ENCODE measurements around the gene DDAH1. TPM values are rescaled to one million over a fixed set of nuclear protein-coding genes. Genes with fewer than 3 reads are reported as not detected.

DDAH1 gene
- total RNA-seq, 1 experiment from 2014 or later: 65.9 TPM

DNA sequence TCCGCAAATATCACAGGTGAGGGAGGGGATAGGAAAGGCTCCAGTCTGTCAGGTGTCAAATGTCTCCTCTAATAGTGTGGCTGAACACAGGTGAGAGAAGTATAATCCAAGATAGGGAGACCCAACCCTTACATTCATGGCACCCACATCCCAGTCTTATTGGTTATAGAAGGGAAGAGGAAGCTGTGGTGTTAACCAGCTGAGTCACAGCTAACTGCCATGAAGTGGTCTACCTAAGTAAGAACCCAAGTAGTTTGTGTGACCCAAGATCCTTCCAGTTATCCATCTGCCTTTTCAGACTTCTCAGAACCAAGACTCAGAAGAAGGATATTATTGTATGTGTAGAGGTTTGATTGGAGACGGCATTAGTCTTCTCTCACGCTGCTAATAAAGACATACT lies 37.1 kb downstream of the DDAH1 start:
- peaks cover 48% of the 10 kb centered on the region for H3K79me2 ChIP-seq (ENCODE audit: low read length)
- ATAC-seq: no peak

DNA sequence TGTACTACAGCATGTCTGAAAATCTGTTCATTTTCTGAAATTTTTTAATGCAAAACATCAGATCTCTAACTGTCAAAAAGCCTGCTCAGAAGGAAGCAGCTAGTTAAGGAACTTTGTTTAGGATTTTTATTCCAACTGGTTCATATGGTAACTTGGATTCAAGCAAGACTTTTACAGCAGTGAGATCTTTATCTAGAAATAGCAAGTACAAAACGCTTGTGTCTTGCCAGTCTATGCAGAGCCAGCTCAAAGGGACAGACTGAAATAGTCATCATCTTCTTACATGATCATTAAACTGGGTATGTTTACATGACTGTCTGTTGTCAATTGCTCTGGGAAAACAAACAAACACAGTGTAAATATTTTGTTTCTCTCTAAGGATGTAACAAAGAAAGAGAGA lies 37.6 kb downstream of the DDAH1 start:
- no peaks in the 10 kb centered on the region for H3K4me1 ChIP-seq (ENCODE audit: insufficient read depth, low read length)
- no peaks in the 10 kb centered on the region for H3K27me3 ChIP-seq (ENCODE audit: low read length)
- H3K9me3 ChIP-seq (ENCODE audit: low read length): no peaks in the 10 kb centered on the region
- TF ChIP-seq EZH2phosphoT487 (IDR thresholded peaks at IDR 0.05; ENCODE audit: borderline replicate concordance, low read length) (no peak), EZH2 (IDR thresholded peaks at IDR 0.05; ENCODE audit: low read length, unreplicated experiment) (no peak)
- TF ChIP-seq, protein P1, sequence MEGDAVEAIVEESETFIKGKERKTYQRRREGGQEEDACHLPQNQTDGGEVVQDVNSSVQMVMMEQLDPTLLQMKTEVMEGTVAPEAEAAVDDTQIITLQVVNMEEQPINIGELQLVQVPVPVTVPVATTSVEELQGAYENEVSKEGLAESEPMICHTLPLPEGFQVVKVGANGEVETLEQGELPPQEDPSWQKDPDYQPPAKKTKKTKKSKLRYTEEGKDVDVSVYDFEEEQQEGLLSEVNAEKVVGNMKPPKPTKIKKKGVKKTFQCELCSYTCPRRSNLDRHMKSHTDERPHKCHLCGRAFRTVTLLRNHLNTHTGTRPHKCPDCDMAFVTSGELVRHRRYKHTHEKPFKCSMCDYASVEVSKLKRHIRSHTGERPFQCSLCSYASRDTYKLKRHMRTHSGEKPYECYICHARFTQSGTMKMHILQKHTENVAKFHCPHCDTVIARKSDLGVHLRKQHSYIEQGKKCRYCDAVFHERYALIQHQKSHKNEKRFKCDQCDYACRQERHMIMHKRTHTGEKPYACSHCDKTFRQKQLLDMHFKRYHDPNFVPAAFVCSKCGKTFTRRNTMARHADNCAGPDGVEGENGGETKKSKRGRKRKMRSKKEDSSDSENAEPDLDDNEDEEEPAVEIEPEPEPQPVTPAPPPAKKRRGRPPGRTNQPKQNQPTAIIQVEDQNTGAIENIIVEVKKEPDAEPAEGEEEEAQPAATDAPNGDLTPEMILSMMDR (conservative IDR thresholded peaks at IDR 0.05; ENCODE audit: low read depth, low read length): no peak
- H3K36me3 ChIP-seq (ENCODE audit: low read depth, low read length): no peaks in the 10 kb centered on the region
- H3K4me3 ChIP-seq (ENCODE audit: low read length): no peak overlapping the region
- no peak for ATAC-seq
- intact Hi-C loops (cut with micrococcal nuclease): no loop called here
- no peak for DNase-seq
- H3K9me2 ChIP-seq (replicated peaks; ENCODE audit: low read length): no peaks in the 10 kb centered on the region
- no peaks in the 10 kb centered on the region for H3F3A ChIP-seq (ENCODE audit: low read length, unreplicated experiment)
- H3K9ac ChIP-seq (ENCODE audit: low read length): no peak overlapping the region
- ChIA-PET CTCF (no interaction called here), POLR2A (ENCODE audit: unreplicated experiment) (no interaction called here)
- H2AFZ ChIP-seq (ENCODE audit: low read length): no peak overlapping the region
- no TSS peak for BruUV-seq (replicated peaks)
- H3K79me2 ChIP-seq (ENCODE audit: low read length): peaks cover 42% of the 10 kb centered on the region
- no peak overlapping the region for H3K27ac ChIP-seq (ENCODE audit: low read length)
- no peaks in the 10 kb centered on the region for H4K20me1 ChIP-seq (ENCODE audit: low read length)
- H3K4me2 ChIP-seq (ENCODE audit: low read length): no peak overlapping the region

More for the DNA sequence above, 37.1 kb downstream of the DDAH1 start:
- H2AFZ ChIP-seq (ENCODE audit: low read length): no peak overlapping the region
- no peaks in the 10 kb centered on the region for H3K9me3 ChIP-seq (ENCODE audit: low read length)
- H4K20me1 ChIP-seq (ENCODE audit: low read length): no peaks in the 10 kb centered on the region
- no peaks in the 10 kb centered on the region for H3K9me2 ChIP-seq (replicated peaks; ENCODE audit: low read length)
- CTCF ChIA-PET: no interaction called here
- H3K27me3 ChIP-seq (ENCODE audit: low read length): no peaks in the 10 kb centered on the region
- H3K4me3 ChIP-seq (ENCODE audit: low read length): no peak overlapping the region
- H3K4me1 ChIP-seq (ENCODE audit: insufficient read depth, low read length): no peaks in the 10 kb centered on the region
- no peak overlapping the region for H3K9ac ChIP-seq (ENCODE audit: low read length)
- intact Hi-C loops (cut with micrococcal nuclease): no loop called here
- POLR2A ChIA-PET (ENCODE audit: unreplicated experiment): no interaction called here
- BruUV-seq (replicated peaks): no TSS peak
- TF ChIP-seq, protein P1 (conservative IDR thresholded peaks at IDR 0.05; ENCODE audit: low read depth, low read length): no peak
- TF ChIP-seq EZH2phosphoT487 (IDR thresholded peaks at IDR 0.05; ENCODE audit: borderline replicate concordance, low read length) (no peak), EZH2 (IDR thresholded peaks at IDR 0.05; ENCODE audit: low read length, unreplicated experiment) (no peak)
- no peak overlapping the region for H3K4me2 ChIP-seq (ENCODE audit: low read length)
- H3K27ac ChIP-seq (ENCODE audit: low read length): no peak overlapping the region
- no peak for DNase-seq
- no peaks in the 10 kb centered on the region for H3K36me3 ChIP-seq (ENCODE audit: low read depth, low read length)
- no peaks in the 10 kb centered on the region for H3F3A ChIP-seq (ENCODE audit: low read length, unreplicated experiment)

DNA sequence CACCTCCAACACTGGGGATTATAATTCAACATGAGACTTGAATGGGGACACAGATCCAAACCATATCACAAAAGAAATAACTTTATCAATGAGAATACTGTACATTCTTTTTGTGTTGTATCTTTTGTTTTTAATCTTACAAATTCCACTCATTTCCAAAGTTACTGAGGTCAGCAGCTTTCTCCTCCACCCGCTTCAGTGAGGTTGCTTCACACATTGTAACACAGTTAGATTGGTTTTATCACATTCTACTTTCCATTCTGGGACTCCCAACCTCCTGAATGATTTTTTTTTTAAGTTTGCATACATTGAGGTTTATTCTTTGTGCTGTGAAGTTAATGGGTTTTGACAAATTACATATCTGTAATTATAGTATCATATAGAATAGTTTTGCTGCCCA lies 43.8 kb downstream of the DDAH1 start:
- Histone ChIP-seq H3K9me2 (replicated peaks; ENCODE audit: low read length) (no peaks in the 10 kb centered on the region), H2AFZ (ENCODE audit: low read length) (no peak overlapping the region), H3K36me3 (ENCODE audit: low read depth, low read length) (0 out of 2 replicates have a peak, but pooled peaks cover 4% of the 10 kb centered on the region), H3K9me3 (ENCODE audit: low read length) (no peaks in the 10 kb centered on the region), H3F3A (ENCODE audit: low read length, unreplicated experiment) (no peaks in the 10 kb centered on the region), H3K9ac (ENCODE audit: low read length) (no peak overlapping the region), H4K20me1 (ENCODE audit: low read length) (no peaks in the 10 kb centered on the region), H3K79me2 (ENCODE audit: low read length) (peaks cover 48% of the 10 kb centered on the region), H3K4me2 (ENCODE audit: low read length) (no peak overlapping the region), H3K4me3 (ENCODE audit: low read length) (no peak overlapping the region), H3K27ac (ENCODE audit: low read length) (no peak overlapping the region), H3K4me1 (ENCODE audit: insufficient read depth, low read length) (no peaks in the 10 kb centered on the region), H3K27me3 (ENCODE audit: low read length) (no peaks in the 10 kb centered on the region)
- no peak for DNase-seq
- no TSS peak for BruUV-seq (replicated peaks)
- ChIA-PET CTCF (no interaction called here), POLR2A (ENCODE audit: unreplicated experiment) (no interaction called here)
- TF ChIP-seq EZH2phosphoT487 (IDR thresholded peaks at IDR 0.05; ENCODE audit: borderline replicate concordance, low read length) (no peak), EZH2 (IDR thresholded peaks at IDR 0.05; ENCODE audit: low read length, unreplicated experiment) (no peak)
- TF ChIP-seq, protein P1 (conservative IDR thresholded peaks at IDR 0.05; ENCODE audit: low read depth, low read length): no peak
- ATAC-seq: no peak
- intact Hi-C loops (cut with micrococcal nuclease): no loop called here

Data from PC-3 (cell line).